ENCODE results near the gene FAM111A. TPM values are rescaled to one million over a fixed set of nuclear protein-coding genes. Genes with fewer than 3 reads are reported as not detected.
A peak's percentile ranks its signal among the peaks of the same experiment; 100 is the strongest.

FAM111A gene
- total RNA-seq, 1 donor from 2014 or later = 13.1 TPM

GRCh38 chr11:59174664-59175033 lies 32.0 kb downstream of the FAM111A start:
- Histone ChIP-seq H3K27me3 (ENCODE audit: insufficient read depth, low read length) (peaks cover 40% of the 10 kb centered on the region), H3K4me3 (ENCODE audit: insufficient read depth, low read depth, low read length) (no peak overlapping the region), H3K9ac (ENCODE audit: low read length) (no peak overlapping the region), H3K4me2 (ENCODE audit: low read length) (no peak overlapping the region), H3K27ac (ENCODE audit: low read depth, low read length) (no peak overlapping the region), H3K4me1 (ENCODE audit: insufficient read depth, low read length) (peaks cover 11% of the 10 kb centered on the region), H2AFZ (ENCODE audit: low read depth, low read length) (no peak overlapping the region), H3K79me2 (ENCODE audit: insufficient read depth, low read length) (no peaks in the 10 kb centered on the region), H4K20me1 (ENCODE audit: insufficient read depth, low read length) (no peaks in the 10 kb centered on the region), H3K9me3 (ENCODE audit: insufficient read depth, low read depth, low read length) (no peaks in the 10 kb centered on the region), H3K36me3 (ENCODE audit: insufficient read depth, low read length) (no peaks in the 10 kb centered on the region)
- peaks cover 2% of the 10 kb centered on the region for H3K36me3 Mint-ChIP-seq (ENCODE audit: low read depth, unreplicated experiment)
- H3K9me3 Mint-ChIP-seq (ENCODE audit: unreplicated experiment) = peaks cover 5% of the 10 kb centered on the region
- peak; percentile 25 for DNase-seq (ENCODE audit: low read depth)
- H3K4me1 Mint-ChIP-seq (ENCODE audit: low read depth, unreplicated experiment) = peaks cover 24% of the 10 kb centered on the region
- H3K27me3 Mint-ChIP-seq (ENCODE audit: low read depth, unreplicated experiment) = no peaks in the 10 kb centered on the region
- no peak for TF ChIP-seq CTCF (IDR thresholded peaks at IDR 0.05; ENCODE audit: insufficient read depth, low read depth, low read length)
- TF ChIP-seq EZH2 (IDR thresholded peaks at IDR 0.05; ENCODE audit: insufficient read depth, low read length) = no peak
- peak overlapping the region; percentile 30 for H3K4me3 Mint-ChIP-seq (ENCODE audit: unreplicated experiment)
- FAIRE-seq = no peak
- H3K27ac Mint-ChIP-seq (ENCODE audit: unreplicated experiment) = peak overlapping the region; percentile 77

- H3K36me3 Mint-ChIP-seq (ENCODE audit: low read depth, unreplicated experiment) = peaks cover 2% of the 10 kb centered on the region
- H3K27me3 Mint-ChIP-seq (ENCODE audit: low read depth, unreplicated experiment) = no peaks in the 10 kb centered on the region
- H3K79me2 ChIP-seq (ENCODE audit: insufficient read depth, low read length) = no peaks in the 10 kb centered on the region
- H3K27ac ChIP-seq (ENCODE audit: low read depth, low read length) = no peak overlapping the region
- H3K36me3 ChIP-seq (ENCODE audit: insufficient read depth, low read length) = no peaks in the 10 kb centered on the region
- no peak overlapping the region for H3K4me2 ChIP-seq (ENCODE audit: low read length)
- peaks cover 36% of the 10 kb centered on the region for H3K27me3 ChIP-seq (ENCODE audit: insufficient read depth, low read length)
- peaks cover 11% of the 10 kb centered on the region for H3K4me1 ChIP-seq (ENCODE audit: insufficient read depth, low read length)
- peak overlapping the region; percentile 77 for H3K27ac Mint-ChIP-seq (ENCODE audit: unreplicated experiment)
- H3K4me3 ChIP-seq (ENCODE audit: insufficient read depth, low read depth, low read length) = no peak overlapping the region
- no peak for FAIRE-seq
- DNase-seq (ENCODE audit: low read depth) = no peak
- TF ChIP-seq CTCF (IDR thresholded peaks at IDR 0.05; ENCODE audit: insufficient read depth, low read depth, low read length) (no peak), EZH2 (IDR thresholded peaks at IDR 0.05; ENCODE audit: insufficient read depth, low read length) (no peak)
- no peak overlapping the region for H3K9ac ChIP-seq (ENCODE audit: low read length)
- peak overlapping the region; percentile 30 for H3K4me3 Mint-ChIP-seq (ENCODE audit: unreplicated experiment)
- H3K9me3 Mint-ChIP-seq (ENCODE audit: unreplicated experiment) = peaks cover 5% of the 10 kb centered on the region
- H4K20me1 ChIP-seq (ENCODE audit: insufficient read depth, low read length) = no peaks in the 10 kb centered on the region
- no peak overlapping the region for H2AFZ ChIP-seq (ENCODE audit: low read depth, low read length)
- peaks cover 24% of the 10 kb centered on the region for H3K4me1 Mint-ChIP-seq (ENCODE audit: low read depth, unreplicated experiment)
- H3K9me3 ChIP-seq (ENCODE audit: insufficient read depth, low read depth, low read length) = no peaks in the 10 kb centered on the region
These were observed 32.4 kb downstream of the FAM111A start for GRCh38 chr11:59175091-59175501.

GRCh38 chr11:59176330-59176729 lies 33.7 kb downstream of the FAM111A start:
- DNase-seq (ENCODE audit: low read depth) (no peak), FAIRE-seq (no peak)
- Histone ChIP-seq H3K79me2 (ENCODE audit: insufficient read depth, low read length) (no peaks in the 10 kb centered on the region), H3K4me1 (ENCODE audit: insufficient read depth, low read length) (peaks cover 11% of the 10 kb centered on the region), H3K27me3 (ENCODE audit: insufficient read depth, low read length) (peaks cover 27% of the 10 kb centered on the region), H3K9me3 (ENCODE audit: insufficient read depth, low read depth, low read length) (no peaks in the 10 kb centered on the region), H2AFZ (ENCODE audit: low read depth, low read length) (no peak overlapping the region), H3K9ac (ENCODE audit: low read length) (no peak overlapping the region), H3K4me3 (ENCODE audit: insufficient read depth, low read depth, low read length) (no peak overlapping the region), H3K27ac (ENCODE audit: low read depth, low read length) (no peak overlapping the region), H4K20me1 (ENCODE audit: insufficient read depth, low read length) (no peaks in the 10 kb centered on the region), H3K36me3 (ENCODE audit: insufficient read depth, low read length) (no peaks in the 10 kb centered on the region), H3K4me2 (ENCODE audit: low read length) (no peak overlapping the region)
- Mint-ChIP-seq H3K4me3 (ENCODE audit: unreplicated experiment) (no peak overlapping the region), H3K4me1 (ENCODE audit: low read depth, unreplicated experiment) (peaks cover 24% of the 10 kb centered on the region), H3K9me3 (ENCODE audit: unreplicated experiment) (peaks cover 5% of the 10 kb centered on the region), H3K27ac (ENCODE audit: unreplicated experiment) (no peak overlapping the region), H3K36me3 (ENCODE audit: low read depth, unreplicated experiment) (peaks cover 6% of the 10 kb centered on the region), H3K27me3 (ENCODE audit: low read depth, unreplicated experiment) (no peaks in the 10 kb centered on the region)
- TF ChIP-seq CTCF (IDR thresholded peaks at IDR 0.05; ENCODE audit: insufficient read depth, low read depth, low read length) (no peak), EZH2 (IDR thresholded peaks at IDR 0.05; ENCODE audit: insufficient read depth, low read length) (no peak)

Data from astrocyte (in vitro differentiated cells and primary cell).